Activated T-cell treated with anti-CD3 and anti-CD28 coated beads for 48 hours (primary cell): ENCODE measurements around the gene MOGAT2.

ENCODE experiments used
- DNase-seq: peaks from one replicate; pipeline ENCODE4 v3.0.0-alpha.2; 2020; ENCODE audit warnings: low read depth

MOGAT2 gene

GRCh38 chr11:75760243-75760642 lies 42.6 kb downstream of the MOGAT2 start:
- DNase-seq, result no peak

DNA sequence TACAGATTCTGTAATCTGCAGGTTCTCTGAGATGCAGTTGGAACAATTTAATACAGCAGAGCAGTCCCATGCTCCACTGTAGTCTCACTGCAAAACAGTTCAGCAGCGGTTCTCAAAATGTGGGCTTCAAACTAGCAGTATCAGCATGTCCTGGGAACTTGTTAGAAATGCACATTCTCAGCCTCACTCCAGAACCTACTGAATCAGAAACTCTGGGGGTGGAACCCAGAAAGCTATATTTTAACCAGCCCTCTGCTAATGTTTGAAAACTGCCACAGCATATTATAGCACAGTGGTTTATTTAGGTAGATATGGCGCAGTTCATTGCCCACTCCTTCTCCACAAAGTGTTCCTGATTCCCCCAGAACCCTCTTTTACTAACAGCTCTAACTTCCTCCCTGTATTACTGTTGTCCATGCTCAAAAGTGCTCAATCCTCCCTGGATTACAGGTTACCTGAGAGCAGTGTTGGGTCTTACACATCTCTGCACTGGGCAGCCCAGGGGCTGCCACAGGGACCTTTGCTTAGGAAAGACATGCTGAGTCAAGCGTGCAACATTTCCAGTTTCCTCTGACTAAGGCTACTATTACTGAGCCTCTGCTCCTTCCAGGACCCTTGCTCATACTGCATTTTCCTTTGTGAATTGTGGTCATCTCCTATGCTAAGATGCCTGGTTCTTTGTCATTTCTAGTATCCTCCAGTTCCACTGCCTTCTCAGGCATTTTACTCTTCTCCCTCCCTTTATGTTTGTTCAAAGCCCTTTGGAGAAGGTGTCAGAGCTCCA lies 43.3 kb downstream of the MOGAT2 start:
- DNase-seq, result no peak

DNA sequence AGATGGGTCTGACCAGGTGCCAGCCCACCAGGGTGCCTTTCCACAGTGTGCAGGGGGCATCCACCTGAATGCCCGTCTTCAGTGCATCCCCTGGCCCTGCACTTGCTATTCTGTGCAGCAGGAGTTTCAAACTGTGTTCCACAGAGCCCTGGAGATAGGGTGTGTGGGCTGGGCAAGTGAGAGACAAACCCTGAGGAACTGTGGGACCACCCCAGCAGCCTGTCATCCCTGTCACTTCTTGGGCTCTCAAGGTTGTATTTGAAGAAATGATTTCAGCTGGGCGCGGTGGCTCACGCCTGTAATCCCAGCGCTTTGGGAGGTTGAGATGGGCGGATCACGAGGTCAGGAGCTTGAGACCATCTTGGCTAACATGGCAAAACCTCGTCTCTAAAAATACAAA lies 44.5 kb downstream of the MOGAT2 start:
- DNase-seq, result no peak

GRCh38 chr11:75762885-75763284 lies 45.2 kb downstream of the MOGAT2 start:
- no peak for DNase-seq

DNA sequence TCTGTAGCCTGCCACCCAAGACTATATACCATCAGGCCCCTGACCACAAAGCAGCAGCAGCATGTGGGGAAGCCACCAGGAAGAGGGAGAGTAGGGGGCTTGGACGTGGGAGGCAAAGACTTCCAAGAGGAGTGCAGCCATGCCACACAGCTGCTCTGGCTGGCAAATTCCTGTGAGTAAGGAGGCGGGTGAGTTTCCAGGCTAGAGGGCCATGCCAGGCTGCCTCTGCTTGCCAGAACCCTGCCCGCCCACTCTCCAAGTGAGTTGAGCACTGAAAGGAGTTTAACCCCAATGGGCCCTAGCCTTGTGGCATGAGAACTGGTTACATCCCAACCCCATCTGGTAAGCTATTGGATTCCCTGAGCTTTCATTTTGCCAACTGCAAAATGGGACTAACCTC lies 46.2 kb downstream of the MOGAT2 start:
- DNase-seq, result no peak

DNA sequence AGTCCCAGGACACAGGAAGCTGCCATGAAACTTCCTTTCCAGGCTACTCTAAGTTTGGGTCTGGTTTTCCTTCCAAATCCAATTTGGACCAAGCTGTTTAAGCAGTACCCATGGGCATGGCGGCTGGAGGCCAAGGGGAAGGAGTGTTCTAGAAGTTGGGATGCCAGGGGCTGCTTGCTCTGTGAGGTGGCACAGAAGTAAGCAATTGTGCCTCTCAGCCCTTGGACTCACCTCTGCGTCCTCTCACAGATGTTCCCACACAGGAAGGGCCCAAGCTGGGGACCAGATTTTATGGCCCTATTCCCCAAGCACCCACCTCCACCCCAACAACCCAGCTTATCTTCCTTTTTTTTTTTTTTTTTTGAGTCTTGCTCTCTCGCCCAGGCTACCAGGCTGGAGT lies 47.5 kb downstream of the MOGAT2 start:
- DNase-seq, result no peak

DNA sequence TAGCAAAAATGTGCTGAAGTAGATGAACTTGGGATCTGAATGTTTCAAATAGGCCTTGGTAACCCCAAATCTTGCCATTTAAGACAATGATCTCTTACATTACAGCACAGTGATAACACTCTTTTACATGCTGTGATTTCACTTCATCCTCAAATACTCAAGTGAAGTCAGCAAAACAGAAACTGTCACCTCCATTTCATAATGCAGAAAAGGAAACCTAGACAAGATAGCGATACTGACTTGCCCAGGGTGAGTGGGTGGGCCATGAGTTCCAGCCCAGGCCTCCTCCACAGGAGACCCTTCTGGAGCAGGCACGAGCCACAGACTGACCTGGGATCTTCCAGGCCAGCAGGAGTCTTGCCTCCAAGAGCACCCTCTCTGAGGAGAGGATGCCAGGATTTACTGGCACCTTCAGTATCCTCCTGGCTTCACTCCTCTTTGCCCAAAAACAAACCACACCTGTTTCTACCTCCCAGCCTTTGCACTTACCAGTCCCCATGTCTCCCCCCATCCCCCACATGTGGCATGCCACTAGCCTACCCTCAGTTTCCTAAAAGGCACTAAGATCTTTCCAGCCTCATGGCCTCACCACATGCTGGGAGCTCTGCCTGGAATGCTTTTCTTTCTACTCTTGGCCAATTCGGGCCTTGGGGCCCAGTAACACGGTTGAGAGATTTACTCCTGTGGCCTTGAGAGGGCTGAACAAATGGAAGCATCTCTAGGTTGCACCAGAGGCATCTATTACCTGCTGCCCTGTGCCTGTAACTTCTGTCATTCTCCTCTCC lies 49.0 kb downstream of the MOGAT2 start:
- DNase-seq, result no peak

- DNase-seq, result no peak
Observed at GRCh38 chr11:75767228-75767572, 49.6 kb downstream of the MOGAT2 start.

GRCh38 chr11:75767793-75768111 lies 50.1 kb downstream of the MOGAT2 start:
- no peak for DNase-seq

GRCh38 chr11:75768112-75768908 lies 50.7 kb downstream of the MOGAT2 start, which contains the start of gene DGAT2:
DGAT2 (plus strand) TSS chr11:75768778; CDS start chr11:75768992, 214 bp downstream.
- DNase-seq, result peak; percentile 71

DNA sequence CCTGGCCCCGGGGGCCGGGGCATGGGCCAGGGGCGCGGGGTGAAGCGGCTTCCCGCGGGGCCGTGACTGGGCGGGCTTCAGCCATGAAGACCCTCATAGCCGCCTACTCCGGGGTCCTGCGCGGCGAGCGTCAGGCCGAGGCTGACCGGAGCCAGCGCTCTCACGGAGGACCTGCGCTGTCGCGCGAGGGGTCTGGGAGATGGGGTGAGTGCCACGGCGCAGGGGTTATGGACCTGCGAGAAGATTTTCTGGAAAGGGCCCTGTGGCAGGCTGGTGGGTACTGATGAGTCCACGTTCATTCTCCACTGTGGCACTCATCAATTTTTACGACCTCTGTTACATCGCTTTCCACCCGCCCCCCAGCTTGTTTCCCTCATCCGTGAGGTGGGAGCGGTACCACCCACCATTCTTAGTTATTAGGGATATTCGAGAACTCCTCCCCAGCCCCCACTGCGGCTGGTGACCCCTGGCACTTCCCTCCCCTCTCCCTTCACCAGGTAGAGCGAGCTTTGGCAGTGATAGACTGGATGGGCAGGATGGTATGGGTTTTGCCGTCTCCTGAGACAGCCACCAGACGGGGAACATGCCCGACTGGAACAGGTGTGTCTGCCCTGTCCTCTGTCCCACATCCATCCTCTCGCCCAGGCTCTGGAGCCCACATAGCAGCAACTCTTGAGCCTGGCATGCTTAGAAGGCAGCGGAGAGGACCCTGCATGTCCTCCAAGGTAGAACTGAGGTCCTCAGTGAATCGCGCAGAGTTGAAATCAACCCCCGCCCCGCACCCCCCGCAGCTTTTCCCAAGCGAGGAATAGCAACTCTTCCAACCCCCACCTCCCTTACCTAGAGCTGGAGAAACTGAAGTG lies 51.5 kb downstream of the MOGAT2 start:
- DNase-seq, result no peak

DNA sequence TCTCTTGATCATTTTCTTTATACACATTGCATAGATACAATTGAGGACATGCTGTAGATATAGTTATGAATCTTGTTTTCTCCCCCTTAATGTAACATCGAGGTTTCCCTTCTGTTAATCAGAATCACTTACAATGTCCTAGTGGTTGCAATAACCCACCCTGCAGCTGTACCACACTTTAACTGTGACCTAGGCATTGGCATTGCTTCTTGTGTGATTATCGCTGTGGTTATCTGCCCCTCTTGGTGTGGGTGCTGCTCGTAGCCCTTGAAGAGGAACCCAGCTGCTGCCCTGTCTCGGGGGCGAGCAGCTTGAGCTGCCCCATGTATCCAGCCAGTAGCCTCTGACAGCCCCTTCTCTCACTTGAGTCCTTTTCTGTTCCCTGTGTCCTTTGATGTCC lies 52.5 kb downstream of the MOGAT2 start:
- no peak for DNase-seq

DNA sequence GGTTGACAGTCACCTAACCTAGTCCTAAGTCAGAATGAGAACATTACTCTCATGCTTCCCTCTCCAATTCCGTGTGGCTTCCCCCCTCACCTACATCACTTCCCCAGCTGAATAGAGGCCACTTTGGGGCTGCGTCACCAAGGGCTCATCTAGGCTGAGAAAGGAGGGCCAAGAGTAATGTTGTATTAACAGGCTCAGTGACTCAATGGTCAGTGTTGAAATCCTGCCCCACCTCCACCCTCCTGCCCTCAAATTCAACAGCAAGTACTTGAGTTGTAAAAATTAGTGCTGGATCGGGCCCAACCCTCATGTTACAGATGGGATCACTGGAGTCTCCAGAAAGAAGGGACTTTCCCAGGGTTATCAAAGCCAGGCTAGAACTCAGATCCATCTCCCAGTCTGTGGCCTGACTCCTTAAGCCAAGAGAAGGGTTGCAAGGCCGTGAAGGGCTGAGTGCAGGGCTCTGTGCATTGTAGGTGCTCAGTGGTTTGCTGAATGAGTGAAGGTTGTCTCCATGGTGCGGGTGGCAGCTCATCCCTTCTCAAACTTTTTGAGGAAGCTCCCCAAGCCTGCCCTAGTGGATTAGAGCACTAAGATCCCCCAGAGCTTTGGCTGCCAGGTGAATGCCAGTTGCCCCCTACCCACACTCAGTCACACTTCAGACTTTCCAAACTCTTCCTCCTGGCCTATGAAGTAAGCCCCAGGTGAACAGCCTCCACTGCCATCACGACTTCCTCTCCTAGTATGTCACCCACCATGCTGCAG lies 54.2 kb downstream of the MOGAT2 start:
- no peak for DNase-seq

DNA sequence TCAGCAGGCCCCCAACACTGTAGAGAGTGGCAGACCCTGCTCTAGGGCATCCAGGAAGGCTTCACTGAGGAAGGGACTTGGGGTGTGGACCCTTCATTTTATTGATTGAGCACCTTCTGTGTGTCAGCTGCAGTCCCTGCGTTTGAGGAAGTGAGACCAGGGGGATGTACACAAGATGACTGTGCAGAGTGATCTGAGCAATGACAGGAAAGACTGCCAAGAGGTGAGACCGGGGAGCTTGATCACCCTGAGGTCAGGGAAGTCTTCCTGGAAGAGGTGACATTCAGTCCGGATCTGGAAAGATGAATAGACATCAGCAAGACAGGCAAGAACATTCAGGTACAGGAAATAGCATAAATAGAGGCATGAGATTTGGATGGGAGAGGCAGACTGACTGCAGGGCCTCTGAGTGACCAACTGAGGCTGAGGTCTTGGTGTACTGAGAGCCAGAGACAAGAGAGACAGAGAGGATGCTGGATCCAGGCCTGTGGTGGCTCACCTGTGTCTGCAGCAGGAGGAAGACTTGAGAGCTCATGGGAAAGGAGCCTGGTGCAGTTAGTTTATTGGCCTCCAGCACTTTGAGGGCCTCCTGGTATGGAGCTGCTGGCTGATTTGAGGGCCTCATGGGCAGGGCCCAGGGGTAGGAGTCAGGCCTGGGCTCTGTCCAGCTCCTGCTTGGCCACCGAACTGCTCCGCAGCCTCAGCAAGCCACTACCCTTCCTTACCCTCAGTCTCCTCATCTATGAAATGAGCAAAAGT lies 56.1 kb downstream of the MOGAT2 start:
- DNase-seq, result no peak

DNA sequence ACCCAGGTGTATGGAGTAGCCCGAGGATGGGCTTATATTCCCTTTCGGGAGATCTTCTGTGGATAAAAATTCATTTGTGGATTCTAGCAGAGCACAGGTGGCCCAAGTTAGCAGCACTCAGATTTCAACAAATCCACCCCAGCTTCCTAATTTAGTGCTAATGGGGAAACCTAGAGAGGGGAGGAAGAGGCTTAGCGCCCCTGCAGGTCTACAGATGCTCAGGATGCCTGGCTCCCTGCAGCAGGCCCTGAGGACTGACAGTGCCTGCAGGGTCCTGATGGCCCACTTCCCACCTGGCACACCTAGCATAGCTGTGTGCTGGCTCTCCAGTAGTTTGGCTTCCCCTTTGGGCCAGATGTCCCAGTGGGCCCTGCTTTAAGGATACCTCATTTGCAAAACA lies 57.4 kb downstream of the MOGAT2 start:
- no peak for DNase-seq

GRCh38 chr11:75776546-75776945 lies 58.9 kb downstream of the MOGAT2 start:
- no peak for DNase-seq

- DNase-seq, result no peak
Observed at GRCh38 chr11:75777461-75778110, 59.9 kb downstream of the MOGAT2 start.

GRCh38 chr11:75778962-75779361 lies 61.3 kb downstream of the MOGAT2 start:
- no peak for DNase-seq

GRCh38 chr11:75779960-75780359 lies 62.3 kb downstream of the MOGAT2 start:
- no peak for DNase-seq

DNA sequence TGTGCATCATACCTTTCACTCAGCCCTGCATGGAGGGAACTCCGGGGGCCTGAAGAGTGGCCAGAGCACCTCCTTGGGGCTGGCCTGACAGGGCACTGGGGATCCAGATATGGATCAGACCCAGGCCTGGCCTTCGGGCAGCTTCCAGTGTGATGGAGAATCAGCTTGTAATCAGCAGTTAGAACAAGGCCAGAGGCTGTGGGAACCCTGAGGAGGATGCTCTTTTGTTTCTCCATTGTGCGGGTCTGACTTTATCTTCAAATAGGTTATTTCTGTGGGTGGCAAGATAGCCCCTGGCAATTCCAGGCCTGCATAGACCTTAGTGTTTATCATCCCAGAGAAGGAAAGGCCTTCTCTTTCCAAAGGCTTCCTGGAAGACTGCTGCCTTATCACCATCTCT lies 63.2 kb downstream of the MOGAT2 start:
- no peak for DNase-seq
